Stomach (tissue), 9 donors: ENCODE data around the gene CD320. TPM values are rescaled to one million over a fixed set of nuclear protein-coding genes. Genes with fewer than 3 reads are reported as not detected.
"Not testable (repeated sequence)": the region's sequence is repeated elsewhere in the genome, so short reads cannot be mapped to it uniquely, and the experiment has no call there.

Experiments
- DNase-seq, 2 donors: peaks; one replicate each; pipeline versions ENCODE4 v3.0.0 to v3.0.0-alpha.2; 2013 to 2019
- H3K27ac ChIP-seq, 5 donors: fragments of 200-600 bp in 4 of 5; sonication (generic) in 4 of 5; one replicate each; pipeline ENCODE4 v1.5.1; 2013 to 2019; ENCODE audit warnings: mild to moderate bottlenecking in 1 of 5, moderate library complexity in 1 of 5
- H3K27me3 ChIP-seq, 3 donors: fragments of 200-600 bp; sonication (generic); one replicate each; pipeline ENCODE4 v1.5.1; 2017 to 2019; ENCODE audit warnings: mixed run types in 1 of 3
- H3K36me3 ChIP-seq, 4 donors: fragments of 200-600 bp; sonication (generic); 1 replicate in 3 of 4; 2 replicates in 1 of 4; pipeline ENCODE4 v1.5.1; 2016 to 2019
- H3K4me1 ChIP-seq, 4 donors: fragments of 200-600 bp; sonication (generic); one replicate each; pipeline ENCODE4 v1.5.1; 2016 to 2019
- H3K4me3 ChIP-seq, 4 donors: fragments of 200-600 bp; sonication (generic) in 3 of 4; one replicate each; pipeline ENCODE4 v1.5.1; 2016 to 2019; ENCODE audit warnings: mild to moderate bottlenecking in 1 of 4
- H3K9me3 ChIP-seq, 4 donors: fragments of 200-600 bp; sonication (generic); one replicate each; pipeline ENCODE4 v1.5.1; 2016 to 2019
- EP300 ChIP-seq: sonication (generic); formaldehyde crosslinking; IDR thresholded peaks from one replicate; pipeline ENCODE4 v1.6.1; 2017; ENCODE audit warnings: antibody characterized with exemption
- POLR2A ChIP-seq, 4 donors: fragments of 450-650 bp; IDR thresholded peaks; one replicate each; pipeline ENCODE4 v1.6.1; 2016; ENCODE audit warnings: antibody characterized with exemption in 4 of 4, control low read depth in 2 of 4, mild to moderate bottlenecking in 1 of 4, moderate library complexity in 1 of 4
- POLR2AphosphoS5 ChIP-seq, 3 donors: sonication (generic); formaldehyde crosslinking; IDR thresholded peaks; one replicate each; pipeline ENCODE4 v1.6.1; 2016; ENCODE audit warnings: antibody characterized with exemption in 3 of 3
- WGBS, 5 donors: extraction: QIAGEN DNeasy Blood & Tissue Kit in 3 of 5; methylation state at CpG; one replicate each; pipeline versions ENCODE4 v1.1.5 to v1.1.7; 2013 to 2018; 5-methylcytosine and 5-hydroxymethylcytosine counted together
- intact Hi-C: fragments of 100-400 bp; cut with DNase I; formaldehyde crosslinking; loops from one replicate; pipeline ENCODE4 v1.15.1; 2023; ENCODE audit warnings: low total_unique reads
- polyA plus RNA-seq, 3 donors: library from polyadenylated mRNA; stranded (reverse); fragments of 200-250 nt; gene quantifications; one replicate each; pipeline ENCODE4 v1.2.3, GENCODE V29; 2013
- total RNA-seq, 5 donors: library from RNA; depleted of rRNA; stranded (reverse); fragments of >200 nt; gene quantifications; one replicate each; pipeline versions ENCODE4 v1.1.0 to v1.2.3, GENCODE V29; 2014 to 2016
- TF ChIP-seq, protein P1 (sequence below), 7 experiments: fragments of 450-650 bp in 4 of 7; fragments of 200-600 bp in 3 of 7; sonication (generic) in 3 of 7; IDR thresholded peaks; one replicate each; pipeline ENCODE4 v1.5.1; 2016 to 2019; ENCODE audit warnings: antibody characterized with exemption in 7 of 7, control low read depth in 2 of 7, mild to moderate bottlenecking in 1 of 7
- donor health status: healthy with polysubstance abuse.
- donor health status: Bipolar disorder and iron deficiency.
- donor health status: healthy.

CD320 gene
- total and polyA plus RNA-seq, 8 donors, result 13.0 to 108 (median 22.6) TPM

DNA sequence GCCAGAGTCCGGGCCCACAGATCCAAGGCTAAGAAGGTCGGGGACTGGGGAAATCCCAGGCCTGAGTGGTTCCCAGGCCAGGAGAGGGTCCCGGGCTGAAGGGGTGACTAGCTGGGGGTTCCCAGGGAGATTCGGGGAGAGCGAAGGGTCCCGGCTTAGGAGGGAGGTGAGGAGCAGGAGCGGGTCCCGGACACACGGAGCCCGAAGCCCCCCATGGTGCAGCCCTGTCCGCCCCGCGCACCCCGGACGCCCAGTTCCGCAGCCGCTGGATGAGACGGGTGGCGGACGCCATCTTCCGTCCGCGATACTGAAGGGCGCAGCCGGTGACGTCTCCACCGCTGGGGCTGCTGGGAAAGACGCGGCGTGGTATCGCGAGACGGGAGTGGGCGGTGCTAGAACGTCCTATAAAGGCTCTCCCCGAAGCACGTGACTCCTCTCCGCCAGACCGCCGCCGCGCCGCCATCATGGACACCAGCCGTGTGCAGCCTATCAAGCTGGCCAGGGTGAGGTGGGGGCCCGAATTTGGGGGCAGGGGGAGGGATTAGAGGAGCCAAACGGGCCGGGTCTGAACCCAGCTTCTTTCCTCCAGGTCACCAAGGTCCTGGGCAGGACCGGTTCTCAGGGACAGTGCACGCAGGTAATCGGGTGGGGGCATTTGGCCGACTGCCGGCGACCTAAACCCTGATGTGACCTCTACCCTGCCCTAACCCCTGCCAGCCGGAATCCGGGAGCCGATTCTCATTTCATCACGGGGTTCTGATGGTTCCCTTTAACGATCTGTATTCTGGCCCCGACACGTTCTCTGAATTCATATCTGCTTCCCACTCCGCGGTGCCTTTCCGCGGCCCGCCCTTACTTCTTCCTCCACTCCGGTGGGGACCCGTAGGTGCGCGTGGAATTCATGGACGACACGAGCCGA lies 13.2 kb upstream of the CD320 start, which contains the start of the genes NDUFA7 and RPS28:
NDUFA7 (minus strand) TSS at position 309 of the 919 bp plus-strand sequence; CDS start at position 292, 17 bp downstream.
RPS28 (plus strand) TSS at position 430 of the 919 bp plus-strand sequence; CDS start at position 465, 35 bp downstream.
- peak within 1 kb of the TSS; percentile 91 to 97 (median 93) for H3K27ac ChIP-seq
- intact Hi-C loops, result no loop called here
- DNase-seq, result peak; percentile 99
- peak within 1 kb of the TSS; percentile 79 to 94 (median 84) for H3K4me3 ChIP-seq
- TF ChIP-seq, protein P1, sequence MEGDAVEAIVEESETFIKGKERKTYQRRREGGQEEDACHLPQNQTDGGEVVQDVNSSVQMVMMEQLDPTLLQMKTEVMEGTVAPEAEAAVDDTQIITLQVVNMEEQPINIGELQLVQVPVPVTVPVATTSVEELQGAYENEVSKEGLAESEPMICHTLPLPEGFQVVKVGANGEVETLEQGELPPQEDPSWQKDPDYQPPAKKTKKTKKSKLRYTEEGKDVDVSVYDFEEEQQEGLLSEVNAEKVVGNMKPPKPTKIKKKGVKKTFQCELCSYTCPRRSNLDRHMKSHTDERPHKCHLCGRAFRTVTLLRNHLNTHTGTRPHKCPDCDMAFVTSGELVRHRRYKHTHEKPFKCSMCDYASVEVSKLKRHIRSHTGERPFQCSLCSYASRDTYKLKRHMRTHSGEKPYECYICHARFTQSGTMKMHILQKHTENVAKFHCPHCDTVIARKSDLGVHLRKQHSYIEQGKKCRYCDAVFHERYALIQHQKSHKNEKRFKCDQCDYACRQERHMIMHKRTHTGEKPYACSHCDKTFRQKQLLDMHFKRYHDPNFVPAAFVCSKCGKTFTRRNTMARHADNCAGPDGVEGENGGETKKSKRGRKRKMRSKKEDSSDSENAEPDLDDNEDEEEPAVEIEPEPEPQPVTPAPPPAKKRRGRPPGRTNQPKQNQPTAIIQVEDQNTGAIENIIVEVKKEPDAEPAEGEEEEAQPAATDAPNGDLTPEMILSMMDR (IDR thresholded peaks at IDR 0.05), result peak in 2 of 7 experiments; percentile 33 to 40
- TF ChIP-seq EP300 (no peak), POLR2AphosphoS5 (IDR thresholded peaks at IDR 0.05) (peak; percentile 96 to 99 (median 98)), POLR2A (IDR thresholded peaks at IDR 0.05) (peak in 2 of 4 donors; percentile 81 to 87)
- 0 to 1% (median 0%) methylated on average over 41 to 72 of the region's 72 CpGs for WGBS, 5 donors
- H3K4me1 ChIP-seq, result peaks cover 20 to 69% (median 37%) of the 10 kb centered on the region in 4 donors
- no peaks in the 10 kb centered on the region for H3K27me3 ChIP-seq
- H3K9me3 ChIP-seq, result no peaks in the 10 kb centered on the region
- H3K36me3 ChIP-seq, result peaks cover 23 to 42% (median 30%) of the 10 kb centered on the region in 4 donors

DNA sequence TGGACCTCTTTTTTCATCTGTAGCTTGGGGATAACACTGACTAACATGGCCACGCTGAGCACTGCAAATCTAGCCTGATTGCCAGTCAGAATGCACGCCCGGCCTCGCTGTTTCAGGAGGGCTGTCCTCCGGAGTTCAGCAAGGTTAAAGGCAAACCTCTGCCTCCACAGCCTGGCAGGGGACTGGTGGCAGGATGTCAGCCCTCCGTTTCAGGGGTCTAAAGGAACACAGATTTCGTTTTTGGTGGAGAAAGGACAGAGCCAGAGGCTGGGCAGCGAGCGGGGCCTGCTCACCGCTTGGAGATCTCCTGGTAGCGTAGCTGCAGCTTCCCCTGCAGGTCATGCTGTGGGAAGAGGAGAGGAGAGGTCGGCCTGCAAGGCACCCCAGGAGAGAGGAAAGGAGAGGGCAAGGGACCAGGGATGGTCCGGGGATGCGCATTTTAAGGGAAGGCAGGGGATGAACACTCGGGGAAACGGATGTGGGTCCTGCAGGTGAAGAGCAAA lies 12.5 kb upstream of the CD320 start:
- Histone ChIP-seq H3K4me3 (peak overlapping the region; percentile 79 to 94 (median 84)), H3K4me1 (peaks cover 20 to 71% (median 37%) of the 10 kb centered on the region in 4 donors), H3K27ac (peak overlapping the region; percentile 91 to 97 (median 93)), H3K27me3 (no peaks in the 10 kb centered on the region), H3K36me3 (peaks cover 30 to 49% (median 37%) of the 10 kb centered on the region in 4 donors), H3K9me3 (no peaks in the 10 kb centered on the region)
- intact Hi-C loops, result no loop called here
- 0 to 2% (median 1%) methylated on average over 16 of the region's 16 CpGs for WGBS, 5 donors
- peak in 1 of 2 donors; percentile 54 for DNase-seq
- TF ChIP-seq POLR2AphosphoS5 (IDR thresholded peaks at IDR 0.05) (no peak), POLR2A (IDR thresholded peaks at IDR 0.05) (no peak), EP300 (no peak)
- TF ChIP-seq, protein P1 (IDR thresholded peaks at IDR 0.05), result no peak

DNA sequence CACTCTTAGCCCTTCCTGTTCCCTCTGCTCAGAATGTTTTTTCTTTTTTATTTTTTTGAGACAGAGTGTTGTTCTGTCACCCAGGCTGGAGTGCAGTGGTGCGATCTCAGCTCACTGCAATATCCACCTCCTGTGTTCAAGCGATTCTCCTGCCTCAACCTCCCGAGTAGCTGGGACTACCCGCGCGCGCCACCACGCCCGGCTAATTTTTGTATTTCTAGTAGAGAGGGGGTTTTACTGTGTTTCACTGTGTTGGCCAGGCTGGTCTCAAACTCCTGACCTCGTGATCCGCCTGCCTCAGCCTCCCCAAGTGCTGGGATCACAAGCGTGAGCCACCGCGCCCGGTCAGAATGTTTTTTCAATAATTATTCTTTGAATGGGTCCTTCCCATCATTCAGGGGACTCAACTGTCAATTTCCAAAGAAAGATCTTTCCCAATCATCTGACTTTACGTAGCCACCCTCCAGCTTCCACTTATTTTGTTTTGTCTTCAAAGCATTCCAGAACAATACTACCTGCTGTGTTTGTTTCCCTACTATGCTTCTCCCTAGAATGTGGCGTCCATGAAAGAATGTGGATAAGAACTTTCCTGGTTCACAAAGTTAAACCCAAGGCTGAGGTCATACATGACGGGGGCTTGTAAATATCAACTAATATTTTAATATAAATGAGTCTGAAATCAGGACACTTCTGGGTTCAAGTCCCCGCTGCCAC lies 11.8 kb upstream of the CD320 start:
- Histone ChIP-seq H3K4me3 (peak overlapping the region; percentile 79 to 94 (median 84)), H3K36me3 (peaks cover 36 to 56% (median 44%) of the 10 kb centered on the region in 4 donors), H3K27me3 (no peaks in the 10 kb centered on the region), H3K4me1 (peaks cover 20 to 71% (median 37%) of the 10 kb centered on the region in 4 donors), H3K9me3 (no peaks in the 10 kb centered on the region), H3K27ac (peak overlapping the region in 4 of 5 donors; percentile 92 to 97 (median 93))
- intact Hi-C loops, result loop anchor here (5.0 kb wide), 1 partner anchor 58 kb away; no protein-coding TSS in a partner anchor
- no peak for DNase-seq
- 79 to 83% (median 80%) methylated on average over 19 of the region's 19 CpGs for WGBS, 5 donors
- TF ChIP-seq POLR2A (IDR thresholded peaks at IDR 0.05) (no peak), EP300 (no peak)

DNA sequence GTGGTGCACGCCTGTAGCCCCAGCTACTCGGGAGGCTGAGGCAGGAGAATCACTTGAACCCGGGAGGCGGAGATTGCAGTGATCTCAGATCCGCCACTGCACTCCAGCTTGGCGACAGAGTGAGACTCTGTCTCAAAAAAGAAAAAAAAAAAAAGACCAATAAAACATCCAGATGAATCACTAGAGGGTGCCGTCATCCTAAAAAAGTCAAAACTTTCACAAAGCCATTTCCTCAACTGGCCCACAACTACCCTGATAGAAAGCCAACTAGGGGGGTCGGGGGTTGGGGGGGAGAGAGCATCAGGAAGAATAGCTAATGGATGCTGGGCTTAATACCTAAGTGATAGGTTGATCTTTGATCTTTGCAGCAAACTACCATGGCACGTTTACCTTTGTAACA lies 10.7 kb upstream of the CD320 start:
- not testable (repeated sequence) for DNase-seq, H3K4me3 ChIP-seq, H3K27me3 ChIP-seq, H3K9me3 ChIP-seq, H3K27ac ChIP-seq
- intact Hi-C loops, result loop anchor here (5.0 kb wide), 1 partner anchor 57 kb away; no protein-coding TSS in a partner anchor
- H3K4me1 ChIP-seq, result peaks cover 20 to 62% (median 37%) of the 10 kb centered on the region in 4 donors
- WGBS, 5 donors, result 67 to 80% (median 74%) methylated on average over 9 of the region's 9 CpGs
- peaks cover 43 to 59% (median 47%) of the 10 kb centered on the region in 4 donors for H3K36me3 ChIP-seq
